ENCODE data around the gene PKD2L2.

DNA sequence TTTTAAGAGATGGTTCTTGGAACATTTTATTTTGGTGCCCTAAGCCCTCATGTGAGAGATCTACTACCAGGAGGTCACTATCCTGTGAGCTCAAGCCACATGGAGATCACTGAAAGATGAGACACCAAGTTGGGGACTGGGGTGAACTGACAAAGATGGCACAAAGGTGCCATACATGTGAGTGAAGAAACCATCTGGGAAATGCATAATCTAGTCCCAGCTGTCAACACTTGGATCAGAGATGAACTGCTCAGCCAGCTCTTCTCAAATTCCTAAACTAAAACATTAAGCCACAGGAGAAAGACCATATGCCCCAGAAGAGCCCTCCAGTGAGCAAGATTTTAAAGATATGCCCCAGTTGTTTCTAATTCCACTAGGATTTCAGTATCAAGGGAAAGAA lies 43.8 kb upstream of the PKD2L2 start:
- TF ChIP-seq, protein P1, sequence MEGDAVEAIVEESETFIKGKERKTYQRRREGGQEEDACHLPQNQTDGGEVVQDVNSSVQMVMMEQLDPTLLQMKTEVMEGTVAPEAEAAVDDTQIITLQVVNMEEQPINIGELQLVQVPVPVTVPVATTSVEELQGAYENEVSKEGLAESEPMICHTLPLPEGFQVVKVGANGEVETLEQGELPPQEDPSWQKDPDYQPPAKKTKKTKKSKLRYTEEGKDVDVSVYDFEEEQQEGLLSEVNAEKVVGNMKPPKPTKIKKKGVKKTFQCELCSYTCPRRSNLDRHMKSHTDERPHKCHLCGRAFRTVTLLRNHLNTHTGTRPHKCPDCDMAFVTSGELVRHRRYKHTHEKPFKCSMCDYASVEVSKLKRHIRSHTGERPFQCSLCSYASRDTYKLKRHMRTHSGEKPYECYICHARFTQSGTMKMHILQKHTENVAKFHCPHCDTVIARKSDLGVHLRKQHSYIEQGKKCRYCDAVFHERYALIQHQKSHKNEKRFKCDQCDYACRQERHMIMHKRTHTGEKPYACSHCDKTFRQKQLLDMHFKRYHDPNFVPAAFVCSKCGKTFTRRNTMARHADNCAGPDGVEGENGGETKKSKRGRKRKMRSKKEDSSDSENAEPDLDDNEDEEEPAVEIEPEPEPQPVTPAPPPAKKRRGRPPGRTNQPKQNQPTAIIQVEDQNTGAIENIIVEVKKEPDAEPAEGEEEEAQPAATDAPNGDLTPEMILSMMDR (IDR thresholded peaks at IDR 0.05) = no peak
- TF ChIP-seq EP300 (IDR thresholded peaks at IDR 0.05) = no peak
- no peak for TF ChIP-seq POLR2A (IDR thresholded peaks at IDR 0.05)

All from ovary (tissue), 3 donors.